ENCODE data around the gene SSUH2. TPM values are rescaled to one million over a fixed set of nuclear protein-coding genes. Genes with fewer than 3 reads are reported as not detected.

Gene SSUH2
- total RNA-seq, 4 donors from 2014 or later: 0.13 to 0.19 TPM; not detected in 2

DNA sequence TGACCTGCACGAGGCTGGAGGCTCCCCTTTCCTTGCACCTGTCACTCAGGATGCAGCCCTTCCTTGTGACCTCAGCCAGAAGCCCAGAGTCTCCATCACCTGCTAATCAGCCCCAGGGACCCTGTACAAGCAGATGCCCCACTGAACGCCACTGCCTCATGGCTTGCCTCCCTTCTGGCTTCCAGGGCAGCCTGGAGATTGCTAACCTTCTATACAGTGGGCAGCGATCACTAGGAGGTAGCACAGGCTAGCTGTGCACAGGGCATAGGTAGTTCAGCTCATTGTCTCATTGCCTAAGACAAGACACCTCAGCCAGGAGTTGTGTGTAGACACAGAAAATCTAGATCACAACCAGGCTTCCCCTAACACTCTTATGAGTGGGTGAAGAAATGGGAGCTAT is 49.3 kb downstream of the SSUH2 start:
- no peak for DNase-seq
- intact Hi-C loops (cut with DNase I): no loop called here
- Histone ChIP-seq H3K4me3 (no peak overlapping the region), H3K9me3 (no peaks in the 10 kb centered on the region), H3K36me3 (no peaks in the 10 kb centered on the region), H3K4me1 (peaks cover 0 to 14% (median 10%) of the 10 kb centered on the region in 3 donors), H3K27me3 (no peaks in the 10 kb centered on the region), H3K27ac (no peak overlapping the region)
- WGBS, 2 donors: 88 to 91% methylated on average over 2 of the region's 3 CpGs
- TF ChIP-seq, protein P1, sequence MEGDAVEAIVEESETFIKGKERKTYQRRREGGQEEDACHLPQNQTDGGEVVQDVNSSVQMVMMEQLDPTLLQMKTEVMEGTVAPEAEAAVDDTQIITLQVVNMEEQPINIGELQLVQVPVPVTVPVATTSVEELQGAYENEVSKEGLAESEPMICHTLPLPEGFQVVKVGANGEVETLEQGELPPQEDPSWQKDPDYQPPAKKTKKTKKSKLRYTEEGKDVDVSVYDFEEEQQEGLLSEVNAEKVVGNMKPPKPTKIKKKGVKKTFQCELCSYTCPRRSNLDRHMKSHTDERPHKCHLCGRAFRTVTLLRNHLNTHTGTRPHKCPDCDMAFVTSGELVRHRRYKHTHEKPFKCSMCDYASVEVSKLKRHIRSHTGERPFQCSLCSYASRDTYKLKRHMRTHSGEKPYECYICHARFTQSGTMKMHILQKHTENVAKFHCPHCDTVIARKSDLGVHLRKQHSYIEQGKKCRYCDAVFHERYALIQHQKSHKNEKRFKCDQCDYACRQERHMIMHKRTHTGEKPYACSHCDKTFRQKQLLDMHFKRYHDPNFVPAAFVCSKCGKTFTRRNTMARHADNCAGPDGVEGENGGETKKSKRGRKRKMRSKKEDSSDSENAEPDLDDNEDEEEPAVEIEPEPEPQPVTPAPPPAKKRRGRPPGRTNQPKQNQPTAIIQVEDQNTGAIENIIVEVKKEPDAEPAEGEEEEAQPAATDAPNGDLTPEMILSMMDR (IDR thresholded peaks at IDR 0.05): no peak
- TF ChIP-seq POLR2A (IDR thresholded peaks at IDR 0.05): no peak

- TF ChIP-seq, protein P1 (IDR thresholded peaks at IDR 0.05): no peak
- no peak for TF ChIP-seq POLR2A (IDR thresholded peaks at IDR 0.05)
- H3K27me3 ChIP-seq: no peaks in the 10 kb centered on the region
- no peaks in the 10 kb centered on the region for H3K36me3 ChIP-seq
- H3K4me1 ChIP-seq: peaks cover 0 to 22% (median 13%) of the 10 kb centered on the region in 3 donors
- WGBS, 2 donors: 70 to 88% methylated on average over 8 to 9 of the region's 9 CpGs
- DNase-seq: no peak
- H3K4me3 ChIP-seq: no peak overlapping the region
- intact Hi-C loops (cut with DNase I): no loop called here
- H3K27ac ChIP-seq: no peak overlapping the region
- no peaks in the 10 kb centered on the region for H3K9me3 ChIP-seq
These were observed 51.4 kb downstream of the SSUH2 start for GRCh38 chr3:8593021-8593827.

DNA sequence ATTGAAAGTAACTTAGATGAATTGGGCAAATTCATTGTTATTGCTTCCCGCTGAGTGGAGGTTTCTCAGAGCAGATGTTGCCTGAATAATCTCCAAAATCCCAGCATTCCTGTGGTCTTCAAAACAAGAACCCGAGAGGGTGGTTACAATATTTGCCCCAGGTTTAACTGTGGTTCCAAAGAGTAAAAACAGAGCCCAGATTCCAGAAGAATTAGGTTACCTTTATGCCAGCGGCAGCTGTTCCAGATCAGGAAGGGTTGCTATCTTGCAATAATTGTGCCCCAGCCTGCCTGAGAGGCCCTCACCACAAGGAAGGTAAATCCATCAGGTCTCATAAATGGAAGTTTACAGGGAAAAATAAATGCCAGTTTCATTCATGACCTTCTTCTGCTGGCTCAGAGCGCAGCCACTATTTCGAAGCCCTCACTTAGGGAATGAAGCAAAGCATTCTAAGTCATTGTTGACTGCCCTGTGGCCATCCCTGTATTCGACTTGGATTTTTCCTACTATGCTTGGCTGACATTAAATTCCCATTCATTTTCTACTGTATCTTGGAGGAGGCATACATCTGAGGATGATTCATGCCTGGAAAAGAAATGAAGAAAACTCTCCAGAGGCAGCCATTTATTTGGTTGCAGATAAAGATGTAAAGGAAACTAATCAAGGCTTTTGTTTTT is 54.6 kb downstream of the SSUH2 start:
- Histone ChIP-seq H3K9me3 (no peaks in the 10 kb centered on the region), H3K4me1 (peaks cover 0 to 8% (median 3%) of the 10 kb centered on the region in 3 donors), H3K36me3 (no peaks in the 10 kb centered on the region), H3K27ac (peak overlapping the region in 2 of 4 donors; percentile 2 to 23), H3K4me3 (no peak overlapping the region), H3K27me3 (no peaks in the 10 kb centered on the region)
- TF ChIP-seq, protein P1 (IDR thresholded peaks at IDR 0.05): no peak
- no peak for TF ChIP-seq POLR2A (IDR thresholded peaks at IDR 0.05)
- 42 to 44% methylated on average over 6 of the region's 6 CpGs for WGBS, 2 donors
- DNase-seq: no peak
- intact Hi-C loops (cut with DNase I): no loop called here

- Histone ChIP-seq H3K4me1 (peaks cover 0 to 19% (median 0%) of the 10 kb centered on the region in 3 donors), H3K27ac (no peak overlapping the region), H3K27me3 (no peaks in the 10 kb centered on the region), H3K36me3 (no peaks in the 10 kb centered on the region), H3K9me3 (no peaks in the 10 kb centered on the region), H3K4me3 (no peak overlapping the region)
- intact Hi-C loops (cut with DNase I): no loop called here
- DNase-seq: no peak
- TF ChIP-seq, protein P1 (IDR thresholded peaks at IDR 0.05): no peak
- no peak for TF ChIP-seq POLR2A (IDR thresholded peaks at IDR 0.05)
- 79 to 94% methylated on average over 2 of the region's 2 CpGs for WGBS, 2 donors
These were observed 59.9 kb downstream of the SSUH2 start for GRCh38 chr3:8584661-8585060.

DNA sequence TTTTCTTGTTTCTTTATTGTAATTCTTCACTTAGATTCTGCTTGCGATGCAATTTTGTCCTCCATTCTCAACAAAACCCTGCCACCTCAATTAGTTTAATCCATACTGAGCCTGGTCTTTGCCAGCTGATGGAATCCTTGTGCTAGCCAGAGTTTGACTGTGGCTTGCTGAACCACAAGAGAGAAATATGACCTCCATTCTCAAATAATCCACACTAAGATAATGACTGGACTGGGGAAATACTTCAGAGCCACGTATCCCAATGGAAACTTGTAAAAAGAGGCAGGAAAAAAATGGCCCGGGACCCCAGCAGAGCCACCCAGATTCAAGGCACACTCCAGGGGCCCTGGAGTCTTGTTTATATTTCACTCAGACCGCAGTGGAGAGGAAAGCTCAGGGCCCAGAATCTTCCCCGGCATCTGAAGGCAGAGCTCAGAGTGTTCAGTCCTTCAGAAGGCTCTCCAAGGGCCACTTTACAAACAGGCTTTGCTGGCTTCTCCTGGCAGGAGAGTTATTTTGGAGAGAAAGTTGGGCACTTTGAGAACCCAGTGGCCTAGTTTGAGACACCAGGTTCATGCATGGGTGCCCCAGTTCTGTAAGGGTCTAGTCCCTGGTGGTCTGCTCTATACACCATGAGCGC is 62.7 kb downstream of the SSUH2 start:
- intact Hi-C loops (cut with DNase I): no loop called here
- H3K9me3 ChIP-seq: no peaks in the 10 kb centered on the region
- no peak for TF ChIP-seq POLR2A (IDR thresholded peaks at IDR 0.05)
- TF ChIP-seq, protein P1 (IDR thresholded peaks at IDR 0.05): no peak
- H3K4me3 ChIP-seq: no peak overlapping the region
- peaks cover 0 to 29% (median 0%) of the 10 kb centered on the region in 3 donors for H3K4me1 ChIP-seq
- DNase-seq: no peak
- H3K27me3 ChIP-seq: no peaks in the 10 kb centered on the region
- no peaks in the 10 kb centered on the region for H3K36me3 ChIP-seq
- WGBS, 2 donors: 81 to 93% methylated on average over 6 of the region's 6 CpGs
- peak overlapping the region in 1 of 4 donors; percentile 10 for H3K27ac ChIP-seq

All from esophagus squamous epithelium (tissue), 5 donors.